Activated CD8-positive, alpha-beta memory T cell treated with anti-CD3 and anti-CD28 coated beads, Interleukin-2, amount 50 U/mL, for 24 hours (primary cell): ENCODE data around the gene TPI1.
"Not testable (repeated sequence)": the region's sequence is repeated elsewhere in the genome, so short reads cannot be mapped to it uniquely, and the experiment has no call there.

Source experiments
- DNase-seq: peaks from one replicate; pipeline ENCODE4 v3.0.0-alpha.2; 2020; ENCODE audit errors: extremely low read depth

Gene TPI1

DNA sequence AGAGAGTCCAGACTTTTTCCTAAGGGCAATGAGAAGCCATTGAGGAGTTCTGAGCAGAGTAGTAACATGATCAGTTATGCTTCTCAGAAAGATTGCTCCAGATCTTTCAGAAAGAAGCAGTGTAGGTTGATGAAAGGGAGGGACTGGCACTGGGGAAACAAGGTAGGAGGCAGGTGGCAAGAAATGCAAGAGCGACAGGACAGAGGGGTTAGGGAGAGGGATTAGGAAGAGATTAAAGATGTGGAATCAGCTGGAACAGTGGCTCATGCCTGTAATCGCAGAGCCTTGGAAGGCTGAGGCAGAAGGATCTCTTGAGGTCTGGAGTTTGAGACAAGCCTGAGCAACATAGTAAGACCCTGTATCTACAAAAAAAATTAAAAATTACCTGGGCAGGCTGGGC lies 19.7 kb upstream of the TPI1 start:
- no peak for DNase-seq

DNA sequence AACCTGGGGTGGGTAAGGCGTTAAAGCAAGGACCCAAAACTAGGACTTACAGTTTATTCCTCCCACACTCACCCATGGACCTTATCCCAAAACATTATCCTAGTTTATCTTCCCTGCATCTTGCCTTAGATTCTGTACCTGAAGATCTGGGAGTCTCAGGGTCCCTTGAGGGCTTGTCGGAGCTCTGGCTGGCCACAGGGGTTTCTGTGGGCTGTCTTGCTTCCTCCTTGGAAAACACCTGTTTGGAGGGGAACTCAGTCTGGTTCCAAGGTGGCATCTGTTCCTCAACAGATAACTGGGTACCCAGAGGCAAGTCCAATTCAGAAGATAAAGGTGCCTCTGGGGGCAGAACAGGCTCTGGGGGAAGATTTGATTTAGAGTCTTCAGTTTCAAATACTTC lies 17.9 kb upstream of the TPI1 start:
- DNase-seq: no peak

DNA sequence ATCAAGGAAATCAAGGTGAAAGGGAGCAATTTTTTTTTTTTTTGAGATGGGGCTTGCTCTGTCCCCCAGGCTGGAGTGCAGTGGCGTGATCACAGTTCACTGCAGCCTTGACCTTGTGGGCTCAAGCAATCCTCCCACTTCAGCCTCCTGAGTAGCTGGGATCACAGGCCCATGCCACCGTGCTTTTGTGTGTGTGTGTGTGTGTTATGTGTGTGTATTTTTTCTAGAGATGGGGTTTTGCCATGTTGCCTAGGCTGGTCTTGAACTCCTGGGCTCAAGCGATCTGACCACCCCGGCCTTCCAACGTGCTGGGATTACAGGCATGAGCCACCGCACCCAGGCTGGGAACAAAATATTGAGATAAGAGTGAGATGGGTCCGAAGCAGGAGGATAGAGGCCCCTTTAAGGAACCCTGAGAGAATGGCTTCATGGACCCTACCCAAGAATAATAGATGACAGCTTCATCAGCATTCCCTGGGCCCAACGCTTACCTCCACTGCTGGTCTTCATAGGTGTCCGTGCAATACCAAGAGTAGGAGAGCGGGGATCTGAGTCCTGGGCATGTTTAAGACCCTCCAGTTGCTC lies 17.3 kb upstream of the TPI1 start:
- no peak for DNase-seq

DNA sequence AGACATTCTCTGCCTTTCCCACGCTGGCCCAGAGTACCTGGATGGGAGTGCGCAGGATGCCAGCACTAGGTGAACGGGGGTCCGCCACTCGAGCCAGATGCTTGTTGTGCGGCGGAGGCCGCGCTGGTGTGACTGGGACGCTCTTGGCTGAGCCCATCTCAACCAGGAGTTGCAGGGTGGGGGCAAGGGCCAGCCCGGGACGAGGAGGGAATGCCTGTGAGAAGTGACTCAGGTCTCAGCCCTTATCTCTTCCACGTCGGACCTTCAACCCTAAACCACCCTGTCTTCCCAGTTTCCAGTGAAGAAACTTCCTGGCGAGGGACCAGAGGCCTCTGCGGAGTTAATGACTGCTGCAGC lies 16.6 kb upstream of the TPI1 start:
- DNase-seq: no peak

DNA sequence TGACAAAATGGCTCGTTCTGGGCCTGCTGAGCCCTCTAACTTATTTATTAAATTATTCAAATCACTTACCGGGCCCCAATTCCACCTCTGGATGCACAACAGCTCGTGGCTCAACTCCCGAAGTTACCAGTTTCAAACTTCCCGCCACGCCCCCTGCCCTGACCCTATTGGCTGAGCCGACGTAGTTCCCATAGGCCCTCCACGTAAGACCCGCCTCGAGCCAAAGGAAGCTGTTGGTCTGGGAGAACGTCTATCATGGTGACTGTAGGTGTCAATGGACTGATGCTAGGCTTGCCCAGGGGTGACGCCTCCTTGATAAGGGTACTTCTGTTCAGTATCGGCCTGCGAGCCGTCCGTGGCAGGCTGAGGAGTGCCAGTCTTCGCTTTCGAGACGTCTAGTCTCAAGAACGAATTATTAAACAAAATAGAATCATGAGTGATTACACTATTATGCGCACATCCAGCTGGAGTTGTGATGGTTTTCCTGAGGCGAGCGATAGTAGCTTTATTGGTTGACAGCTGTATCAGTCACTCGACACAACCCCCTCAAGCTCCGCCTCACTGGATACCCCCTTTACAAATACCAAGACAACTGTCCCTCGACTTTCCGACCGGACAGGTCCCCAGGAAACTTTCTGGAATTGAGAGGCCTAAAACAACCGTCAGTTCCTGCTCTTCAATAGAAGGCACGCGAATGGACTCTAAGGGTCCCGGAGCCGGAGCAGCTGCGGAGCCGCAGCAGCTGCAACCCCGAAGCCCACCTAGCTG lies 16.0 kb upstream of the TPI1 start, which contains the start of gene CDCA3:
Gene CDCA3 (minus strand): TSS at position 134 of the 768 bp plus-strand sequence. CDS start 334 bp downstream, outside the sequence.
- peak; percentile 83 for DNase-seq

DNA sequence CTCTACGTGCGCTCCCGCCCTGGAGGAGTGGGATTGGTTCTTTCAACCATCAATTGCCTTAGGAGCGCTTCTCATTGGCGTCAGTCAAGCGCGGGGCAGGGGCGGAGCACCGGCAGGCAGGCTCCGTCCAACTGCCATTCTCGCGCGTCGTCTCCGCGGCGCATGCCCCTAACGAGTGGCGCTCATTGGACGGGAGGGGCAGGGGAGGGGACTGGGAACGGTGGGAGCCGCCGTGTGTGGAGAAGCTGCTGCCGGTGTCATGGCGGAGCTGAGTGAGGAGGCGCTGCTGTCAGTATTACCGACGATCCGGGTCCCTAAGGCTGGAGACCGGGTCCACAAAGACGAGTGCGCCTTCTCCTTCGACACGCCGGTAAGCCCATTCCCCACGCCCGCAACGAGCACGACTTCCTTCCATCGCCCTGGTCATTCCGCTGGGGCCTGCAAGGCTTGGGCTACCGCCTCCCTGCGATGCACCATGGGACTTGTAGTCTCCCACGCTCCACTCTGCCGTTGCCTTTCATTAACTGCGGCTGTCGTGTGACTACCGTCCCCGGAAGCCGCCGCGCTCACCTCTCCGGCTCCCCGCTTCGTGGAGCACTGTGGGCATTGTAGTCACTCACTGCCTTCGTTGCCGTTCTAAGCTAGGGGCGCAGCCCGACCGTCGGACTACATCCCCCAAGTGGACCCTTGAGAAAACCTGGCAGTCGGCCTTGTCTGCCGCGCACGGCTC lies 15.2 kb upstream of the TPI1 start, which contains the start of gene USP5:
Gene USP5 (plus strand): TSS at position 230 of the 730 bp plus-strand sequence. CDS start 30 bp downstream, at position 260.
- DNase-seq: peak; percentile 97

DNA sequence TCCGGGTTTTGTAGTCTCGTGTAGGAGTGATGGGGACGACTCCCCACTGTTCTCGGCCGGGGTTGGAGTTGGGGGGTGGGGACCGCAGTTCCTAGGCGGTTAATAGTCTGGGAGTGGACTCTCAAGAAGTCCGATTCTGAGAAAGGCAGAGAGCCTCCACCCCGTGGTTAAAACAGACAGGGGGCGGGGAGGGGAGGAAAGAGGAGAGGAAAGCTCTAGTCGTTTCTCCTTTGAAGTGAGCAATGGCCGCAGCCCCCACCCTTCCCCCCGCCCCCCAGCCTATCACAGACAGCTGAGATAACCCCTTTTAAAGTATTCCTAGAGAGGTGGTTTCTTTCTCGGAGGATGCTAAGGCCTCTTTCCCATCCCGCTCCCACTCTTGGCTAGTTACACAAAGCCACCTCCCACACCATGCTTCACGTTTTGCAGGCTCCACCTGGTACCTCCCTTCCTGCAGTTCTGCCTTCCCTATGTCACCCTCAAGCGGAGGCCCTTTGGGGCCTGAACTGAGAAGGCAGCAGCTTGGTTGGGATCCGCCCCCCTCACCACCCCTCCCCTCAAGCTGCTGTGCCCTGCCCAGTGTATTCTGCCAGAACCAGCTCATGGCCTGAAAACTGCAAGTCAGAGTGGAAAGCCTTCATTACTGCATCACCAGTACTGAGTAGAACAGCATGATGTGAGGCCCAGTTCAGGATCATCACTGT lies 14.5 kb upstream of the TPI1 start:
- no peak for DNase-seq

DNA sequence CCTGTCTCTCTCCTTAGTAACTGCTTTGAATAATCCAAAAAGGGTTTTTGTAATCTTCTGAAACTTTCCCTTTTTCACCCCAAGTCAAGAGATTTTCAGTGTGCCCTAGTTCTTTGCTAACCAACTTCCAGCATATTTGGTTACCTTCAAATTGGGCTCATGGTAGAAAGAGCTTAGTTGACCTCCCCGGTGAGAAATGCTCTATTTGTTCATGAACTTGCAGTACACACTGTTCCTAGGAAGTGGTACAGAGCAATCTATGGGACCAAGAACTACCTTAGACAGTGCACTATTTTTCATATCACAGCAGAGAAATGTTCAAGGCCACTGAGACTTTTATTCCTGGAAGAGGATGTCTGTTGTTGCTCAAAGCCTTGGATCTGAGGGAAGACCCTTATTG lies 13.7 kb upstream of the TPI1 start:
- no peak for DNase-seq

DNA sequence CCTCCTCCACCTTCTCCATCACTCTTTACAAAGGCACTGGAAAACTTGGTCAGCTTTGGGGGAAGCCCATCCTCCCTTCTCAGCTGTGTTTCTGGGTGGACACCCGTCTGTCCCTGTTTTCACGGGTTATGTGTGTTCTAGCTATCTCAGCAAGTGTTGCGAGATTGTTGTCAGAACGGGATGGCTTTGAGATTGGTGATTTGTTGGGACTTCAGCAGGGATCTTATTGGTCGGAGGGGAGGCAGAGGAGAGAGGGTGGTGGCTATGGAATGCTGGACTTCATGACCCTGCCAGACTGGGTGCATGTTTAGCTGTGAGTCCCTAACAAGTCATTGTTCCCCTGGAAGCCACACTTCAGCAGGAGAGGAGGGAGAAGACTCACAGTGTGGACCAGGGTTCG lies 13.3 kb upstream of the TPI1 start:
- DNase-seq: no peak

DNA sequence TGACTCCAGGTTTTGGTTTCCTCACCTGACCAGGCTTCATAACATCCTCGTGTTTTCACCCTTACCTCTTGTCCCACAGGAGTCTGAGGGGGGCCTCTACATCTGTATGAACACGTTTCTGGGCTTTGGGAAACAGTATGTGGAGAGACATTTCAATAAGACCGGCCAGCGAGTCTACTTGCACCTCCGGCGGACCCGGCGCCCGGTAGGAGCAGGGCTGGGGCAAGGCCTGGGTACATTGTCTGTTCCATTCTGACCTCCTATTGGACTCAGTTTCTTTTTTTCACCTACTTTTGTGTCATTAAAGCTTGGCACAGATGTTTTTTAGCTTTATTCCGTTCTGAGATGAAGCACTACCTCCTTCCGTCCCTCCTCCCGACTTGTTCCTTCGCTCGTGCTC lies 12.0 kb upstream of the TPI1 start:
- DNase-seq: no peak

DNA sequence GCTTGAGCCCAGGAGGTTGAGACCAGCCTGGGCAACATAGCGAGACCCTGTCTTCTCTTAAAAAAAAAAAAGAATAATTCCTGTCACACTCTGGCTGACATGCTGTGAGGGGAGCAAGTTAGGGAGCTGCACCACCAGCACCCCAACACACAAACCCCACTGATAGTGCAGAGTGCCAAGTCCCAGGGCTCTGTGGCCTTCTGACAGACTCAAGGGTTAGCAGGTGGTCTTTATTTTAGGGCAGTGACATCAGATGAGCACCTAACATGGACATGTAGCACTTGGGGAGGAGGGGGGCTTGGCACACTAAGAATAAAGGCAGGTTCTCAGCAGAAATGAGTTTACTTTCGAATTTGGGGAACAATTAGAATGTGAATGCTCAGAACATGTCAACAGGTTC lies 8.5 kb upstream of the TPI1 start:
- no peak for DNase-seq

DNA sequence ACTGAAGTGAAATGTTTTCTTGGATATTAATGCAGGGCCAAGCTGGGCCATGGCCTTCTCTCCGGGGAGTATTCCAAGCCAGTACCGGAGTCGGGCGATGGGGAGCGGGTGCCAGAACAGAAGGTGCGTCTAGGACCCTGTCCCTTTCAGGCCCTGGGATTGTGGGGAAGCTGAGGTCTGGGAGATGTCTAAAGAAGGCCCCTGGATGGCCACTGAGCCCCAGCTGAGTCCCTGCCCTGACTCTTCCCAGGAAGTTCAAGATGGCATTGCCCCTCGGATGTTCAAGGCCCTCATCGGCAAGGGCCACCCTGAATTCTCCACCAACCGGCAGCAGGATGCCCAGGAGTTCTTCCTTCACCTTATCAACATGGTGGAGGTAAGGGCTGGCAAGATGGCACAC lies 7.2 kb upstream of the TPI1 start:
- DNase-seq: no peak

DNA sequence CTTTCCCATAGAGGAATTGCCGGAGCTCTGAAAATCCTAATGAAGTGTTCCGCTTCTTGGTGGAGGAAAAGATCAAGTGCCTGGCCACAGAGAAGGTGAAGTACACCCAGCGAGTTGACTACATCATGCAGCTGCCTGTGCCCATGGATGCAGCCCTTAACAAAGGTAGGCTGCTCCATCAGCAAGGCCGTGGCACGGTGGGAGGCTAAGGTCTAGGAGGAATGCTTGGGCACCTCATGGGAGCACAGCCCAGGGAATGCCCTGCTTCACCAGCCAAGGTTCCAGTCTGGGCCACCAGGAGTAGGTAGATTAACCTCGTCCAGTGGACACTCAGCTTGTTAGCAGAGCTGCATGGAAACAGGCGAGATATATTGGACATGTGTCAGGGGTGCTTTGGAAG lies 6.4 kb upstream of the TPI1 start:
- no peak for DNase-seq

DNA sequence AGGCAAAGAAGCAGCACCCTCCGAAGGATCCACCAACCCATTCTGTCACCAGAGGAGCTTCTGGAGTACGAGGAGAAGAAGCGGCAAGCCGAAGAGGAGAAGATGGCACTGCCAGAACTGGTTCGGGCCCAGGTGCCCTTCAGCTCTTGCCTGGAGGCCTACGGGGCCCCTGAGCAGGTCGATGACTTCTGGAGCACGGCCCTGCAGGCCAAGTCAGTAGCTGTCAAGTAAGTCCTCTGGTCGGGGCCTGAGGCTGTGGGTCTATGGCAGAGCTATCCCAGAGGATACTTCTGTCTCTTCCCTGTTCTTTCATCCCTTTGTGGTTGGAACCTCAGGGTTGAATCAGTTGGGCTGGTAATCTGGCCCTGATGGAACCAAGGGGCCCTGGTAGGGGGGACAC lies 5.9 kb upstream of the TPI1 start:
- no peak for DNase-seq

DNA sequence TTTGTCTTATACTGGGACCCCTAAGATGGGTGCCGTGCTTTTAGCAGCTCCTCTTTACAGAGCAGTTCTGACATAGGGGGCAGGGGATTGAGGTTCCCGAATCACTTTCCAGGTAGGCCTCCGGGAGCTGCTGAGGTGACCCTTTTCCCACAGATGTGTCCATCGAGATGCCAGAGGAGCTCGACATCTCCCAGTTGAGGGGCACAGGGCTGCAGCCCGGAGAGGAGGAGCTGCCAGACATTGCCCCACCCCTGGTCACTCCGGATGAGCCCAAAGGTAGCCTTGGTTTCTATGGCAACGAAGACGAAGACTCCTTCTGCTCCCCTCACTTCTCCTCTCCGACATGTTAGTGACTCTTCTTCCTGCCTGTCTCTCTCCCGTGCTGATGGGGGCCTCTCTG lies 4.3 kb upstream of the TPI1 start:
- no peak for DNase-seq

DNA sequence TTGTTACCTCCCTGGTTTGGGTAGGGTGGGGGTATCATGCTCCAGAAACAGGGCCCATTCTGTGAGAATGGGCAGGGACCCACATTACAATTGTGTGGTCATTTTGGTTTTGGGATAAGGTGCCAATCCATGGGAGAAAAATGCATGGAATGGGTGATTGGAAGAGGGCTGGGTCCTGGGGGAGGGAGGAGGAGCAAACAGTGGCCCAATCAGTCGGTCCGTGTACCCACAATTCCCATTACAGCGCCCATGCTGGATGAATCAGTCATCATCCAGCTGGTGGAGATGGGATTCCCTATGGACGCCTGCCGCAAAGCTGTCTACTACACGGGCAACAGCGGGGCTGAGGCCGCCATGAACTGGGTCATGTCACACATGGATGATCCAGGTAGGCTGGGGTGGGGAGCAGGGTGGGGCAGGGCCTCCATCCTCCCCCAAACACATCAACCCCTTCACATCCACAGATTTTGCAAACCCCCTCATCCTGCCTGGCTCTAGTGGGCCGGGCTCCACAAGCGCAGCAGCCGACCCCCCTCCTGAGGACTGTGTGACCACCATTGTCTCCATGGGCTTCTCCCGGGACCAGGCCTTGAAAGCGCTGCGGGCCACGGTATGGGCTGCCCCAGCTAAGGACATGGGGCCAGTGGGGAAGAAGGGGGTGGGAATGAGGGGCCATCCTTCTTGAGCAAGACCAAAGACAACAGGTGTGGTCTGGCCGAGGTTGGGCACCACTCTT lies 3.6 kb upstream of the TPI1 start:
- DNase-seq: no peak

DNA sequence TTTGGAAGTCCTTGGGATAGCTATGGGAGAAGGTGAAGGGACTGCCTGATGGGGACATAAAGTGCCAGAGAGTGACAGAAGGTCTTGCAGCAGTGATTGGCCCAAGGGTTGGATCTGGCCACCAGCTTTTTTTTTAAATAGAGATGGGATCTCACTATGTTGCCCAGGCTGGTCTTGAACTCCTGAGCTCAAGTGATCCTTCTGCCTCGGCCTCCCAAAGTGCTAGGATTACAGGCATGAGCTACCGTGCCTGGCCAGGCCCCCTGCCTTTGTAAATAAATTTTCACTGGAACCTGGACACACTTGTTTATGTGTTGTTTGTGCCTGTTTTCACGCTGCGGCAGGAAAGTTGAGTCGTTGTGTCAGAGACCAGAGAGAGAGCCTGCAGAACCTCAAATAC lies 2.0 kb upstream of the TPI1 start:
- not testable (repeated sequence) for DNase-seq

DNA sequence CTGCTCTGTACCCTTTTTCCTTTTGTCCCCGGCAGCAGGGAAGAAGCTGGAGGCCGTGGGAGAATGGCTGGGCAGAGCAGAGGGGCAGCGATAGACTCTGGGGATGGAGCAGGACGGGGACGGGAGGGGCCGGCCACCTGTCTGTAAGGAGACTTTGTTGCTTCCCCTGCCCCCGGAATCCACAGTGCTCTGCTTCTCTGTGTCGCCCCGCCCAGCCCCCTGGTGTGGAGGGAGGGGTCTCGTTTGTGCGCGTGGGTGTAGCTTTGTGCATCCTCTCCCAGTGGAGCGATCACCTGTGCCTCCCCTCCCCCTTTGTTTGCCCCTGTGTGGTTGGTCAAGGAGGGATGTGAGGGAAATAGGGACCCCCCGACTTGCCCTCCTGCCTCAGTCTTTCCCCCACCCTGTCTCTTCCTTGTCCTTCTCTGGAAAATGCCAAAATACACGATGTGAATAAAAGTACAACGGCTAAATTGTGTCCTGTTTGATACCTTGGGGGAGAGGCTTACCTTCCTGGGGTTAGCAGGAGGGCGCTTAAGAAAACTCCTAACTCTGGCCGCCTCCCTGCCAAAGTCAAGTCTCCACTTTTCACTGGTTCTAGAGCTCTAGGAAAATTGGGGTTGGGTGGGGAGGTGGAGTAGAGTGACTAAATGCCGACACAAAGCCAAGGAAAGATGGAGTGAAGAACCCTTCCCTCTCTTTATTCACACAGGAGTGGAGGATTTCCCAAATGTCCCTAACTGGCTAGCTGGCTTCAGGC lies 990 bp upstream of the TPI1 start:
- no peak for DNase-seq

DNA sequence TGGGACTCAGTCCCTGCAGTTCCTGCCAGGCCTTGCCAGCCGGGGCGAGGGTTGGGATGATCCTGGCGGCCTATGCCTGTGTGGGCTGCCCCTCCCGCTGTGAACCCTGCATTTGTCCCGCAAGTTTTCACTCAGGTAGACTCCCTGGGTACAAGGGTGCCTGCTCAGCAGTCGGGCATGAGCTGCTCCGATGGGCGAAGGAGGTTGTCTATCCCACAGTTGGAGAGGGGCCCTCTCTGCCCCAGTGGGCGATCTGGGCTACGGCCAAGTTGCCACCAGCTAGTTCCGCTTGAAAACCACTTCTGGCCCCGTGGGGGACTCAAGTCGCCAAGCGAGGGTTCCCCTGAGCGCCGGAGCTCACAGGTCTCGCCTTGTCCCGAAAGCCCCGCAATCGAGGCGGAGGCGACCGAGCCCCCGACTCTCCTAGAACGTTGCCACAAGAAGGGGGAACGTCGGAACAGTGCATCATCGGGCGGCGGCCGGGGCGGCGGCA lies 365 bp upstream of the TPI1 start:
- no peak for DNase-seq

DNA sequence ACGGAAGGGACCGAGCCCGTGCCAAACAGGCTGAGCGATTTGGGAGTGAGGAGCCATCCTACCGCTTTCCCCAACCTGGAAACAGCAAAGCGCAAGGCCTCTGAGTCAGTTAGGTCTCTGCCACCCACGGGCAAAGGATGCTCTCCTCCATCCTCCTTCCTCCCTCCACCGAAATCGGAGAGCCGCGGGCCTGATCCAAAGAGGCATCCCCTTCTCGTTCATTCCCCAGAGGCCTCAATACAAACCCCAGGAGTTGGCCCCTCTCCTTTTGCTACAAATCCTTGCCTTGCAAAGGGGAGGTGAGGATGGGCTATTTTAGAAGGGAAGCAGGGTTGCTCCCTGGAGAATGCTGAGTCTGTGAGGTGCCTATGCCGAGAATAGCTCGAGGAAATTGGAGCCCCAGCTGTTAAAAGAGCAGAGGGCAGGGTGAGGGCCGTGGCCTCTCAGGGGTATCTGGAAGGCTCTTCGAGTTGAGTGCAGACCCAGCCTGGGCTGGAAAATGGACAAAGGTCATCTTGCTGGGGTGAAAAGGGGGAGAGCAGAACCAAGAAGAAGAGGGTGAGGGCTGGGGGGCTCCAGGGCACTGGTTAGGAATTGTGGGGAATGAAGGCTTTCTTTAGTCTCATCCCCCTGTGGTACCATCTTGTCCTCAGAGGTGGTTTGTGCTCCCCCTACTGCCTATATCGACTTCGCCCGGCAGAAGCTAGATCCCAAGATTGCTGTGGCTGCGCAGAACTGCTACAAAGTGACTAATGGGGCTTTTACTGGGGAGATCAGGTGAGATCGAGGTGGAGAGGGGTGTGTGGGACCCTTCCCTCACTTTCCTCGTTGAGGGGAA lies 1.1 kb downstream of the TPI1 start:
- DNase-seq: no peak
